Fibroblast of lung (primary cell): ENCODE results near the gene SDF2L1. TPM values are rescaled to one million over a fixed set of nuclear protein-coding genes. Genes with fewer than 3 reads are reported as not detected.

Source experiments
- DNase-seq, 2 donors: peaks; one replicate each; pipeline versions ENCODE4 v3.0.0 to v3.0.0-alpha.2; 2010; ENCODE audit warnings: low read depth in 2 of 2
- H2AFZ ChIP-seq: 2 replicates; pipeline ENCODE4 v1.5.1; 2012; ENCODE audit warnings: low read length, control low read depth, inconsistent platforms
- H3K27ac ChIP-seq: 2 replicates; pipeline ENCODE4 v1.5.1; 2011; ENCODE audit warnings: low read length, control low read depth; ENCODE audit not compliant: insufficient read depth
- H3K27me3 ChIP-seq: 2 replicates; pipeline ENCODE4 v1.5.1; 2011; ENCODE audit warnings: mild to moderate bottlenecking, low read length; ENCODE audit not compliant: control insufficient read depth, insufficient read depth
- H3K36me3 ChIP-seq: 2 replicates; pipeline ENCODE4 v1.5.1; 2011; ENCODE audit warnings: low read length; ENCODE audit not compliant: control insufficient read depth, insufficient read depth
- H3K4me1 ChIP-seq: 2 replicates; pipeline ENCODE4 v1.5.1; 2011; ENCODE audit warnings: low read length; ENCODE audit not compliant: control insufficient read depth, insufficient read depth; ENCODE audit errors: extremely low read depth
- H3K4me2 ChIP-seq: 2 replicates; pipeline ENCODE4 v1.5.1; 2011; ENCODE audit warnings: low read length, control low read depth; ENCODE audit not compliant: insufficient read depth; ENCODE audit errors: extremely low read depth
- H3K4me3 ChIP-seq, 4 experiments: fragments of 200-600 bp in 1 of 4; sonication (generic) in 1 of 4; replicated peaks in 1 of 4; 2 replicates each; pipeline ENCODE4 v1.5.1; 2011 to 2016; ENCODE audit warnings: low read length in 4 of 4, low read depth in 3 of 4, mild to moderate bottlenecking in 3 of 4, control low read depth in 2 of 4, inconsistent platforms in 1 of 4, mixed read lengths in 1 of 4; ENCODE audit not compliant: insufficient read depth in 1 of 4; ENCODE audit errors: control extremely low read depth in 1 of 4
- H3K79me2 ChIP-seq: 2 replicates; pipeline ENCODE4 v1.5.1; 2012; ENCODE audit warnings: mild to moderate bottlenecking, low read length, inconsistent platforms; ENCODE audit not compliant: control insufficient read depth, insufficient read depth
- H3K9ac ChIP-seq: 2 replicates; pipeline ENCODE4 v1.5.1; 2011; ENCODE audit warnings: mild to moderate bottlenecking, low read length, control low read depth; ENCODE audit not compliant: insufficient read depth
- H3K9me3 ChIP-seq: 2 replicates; pipeline ENCODE4 v1.5.1; 2012; ENCODE audit warnings: low read depth, low read length; ENCODE audit not compliant: control insufficient read depth, insufficient read depth
- H4K20me1 ChIP-seq: 2 replicates; pipeline ENCODE4 v1.5.1; 2011; ENCODE audit warnings: low read length; ENCODE audit not compliant: control insufficient read depth, insufficient read depth; ENCODE audit errors: extremely low read depth
- CTCF ChIP-seq, 2 donors: IDR thresholded peaks in 1 of 2; conservative IDR thresholded peaks in 1 of 2; 1 replicate in 1 of 2; 2 replicates in 1 of 2; pipeline ENCODE4 v1.5.1; 2011 to 2012; ENCODE audit warnings: low read length in 2 of 2, control low read depth in 1 of 2, inconsistent platforms in 1 of 2, low read depth in 1 of 2, mild to moderate bottlenecking in 1 of 2
- EZH2 ChIP-seq: IDR thresholded peaks from 2 replicates; pipeline ENCODE4 v1.5.1; 2012; ENCODE audit warnings: low read length, control low read depth, mild to moderate bottlenecking; ENCODE audit errors: missing control alignments
- polyA plus RNA-seq, 2 donors: library from polyadenylated mRNA; depleted of rRNA in 1 of 2; stranded (reverse) in 1 of 2; unstranded in 1 of 2; fragments of >200 nt; gene quantifications; 2 replicates each; pipeline ENCODE4 v1.2.1, GENCODE V29; 2011 to 2012; ENCODE audit warnings: missing spikeins in 1 of 2
- total RNA-seq: library from RNA; depleted of rRNA; stranded (reverse); fragments of >200 nt; gene quantifications from 2 replicates; pipeline ENCODE4 v1.2.1, GENCODE V29; 2014

Gene SDF2L1
- total and polyA plus RNA-seq, 2 donors (not counting 1 experiment from before 2014, with no cell fraction given) = 12.0 to 13.2 TPM

GRCh38 chr22:21632931-21633330, 9.2 kb upstream of the SDF2L1 start:
- Histone ChIP-seq H2AFZ (no peak overlapping the region), H4K20me1 (no peaks in the 10 kb centered on the region), H3K4me2 (no peak overlapping the region), H3K79me2 (peaks cover 5% of the 10 kb centered on the region), H3K27ac (no peak overlapping the region), H3K9me3 (no peaks in the 10 kb centered on the region), H3K9ac (no peak overlapping the region), H3K27me3 (no peaks in the 10 kb centered on the region), H3K4me1 (no peaks in the 10 kb centered on the region), H3K36me3 (peaks cover 3% of the 10 kb centered on the region), H3K4me3 (no peak overlapping the region)
- no peak for DNase-seq
- TF ChIP-seq CTCF (conservative IDR thresholded peaks at IDR 0.05 in 1 of 2, IDR thresholded peaks at IDR 0.05 in 1 of 2; ENCODE audit: low read depth in 1 of 2, low read length in 2 of 2) (no peak), EZH2 (no peak)

DNA sequence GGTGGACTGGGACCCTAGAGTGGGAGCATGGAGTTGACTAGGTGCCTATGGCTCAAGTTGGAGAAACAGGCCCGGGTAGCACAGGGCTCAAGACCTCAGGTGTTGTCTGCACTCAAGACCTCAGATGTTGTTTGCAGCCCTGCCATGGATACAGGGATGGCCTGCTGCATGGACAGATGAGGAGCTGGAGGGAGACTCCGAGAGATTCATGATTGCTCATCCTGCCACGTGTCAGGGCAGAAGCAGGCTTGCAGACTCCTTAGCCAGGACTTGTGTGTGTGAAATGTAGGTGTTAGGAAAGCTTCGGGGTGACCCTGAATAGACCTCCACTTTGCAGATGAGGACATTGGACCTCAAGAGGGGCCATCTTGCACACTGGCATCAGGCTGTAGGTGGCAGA, 8.6 kb upstream of the SDF2L1 start:
- DNase-seq = no peak
- no peak overlapping the region for H3K4me2 ChIP-seq
- H3K4me1 ChIP-seq = no peaks in the 10 kb centered on the region

GRCh38 chr22:21634081-21634480, 8.0 kb upstream of the SDF2L1 start:
- H3K9ac ChIP-seq = no peak overlapping the region
- no peaks in the 10 kb centered on the region for H3K27me3 ChIP-seq
- no peaks in the 10 kb centered on the region for H3K36me3 ChIP-seq
- no peak overlapping the region for H3K4me3 ChIP-seq
- H3K9me3 ChIP-seq = no peaks in the 10 kb centered on the region
- H3K79me2 ChIP-seq = peaks cover 3% of the 10 kb centered on the region
- DNase-seq = no peak
- H3K27ac ChIP-seq = no peak overlapping the region
- H4K20me1 ChIP-seq = no peaks in the 10 kb centered on the region
- no peak overlapping the region for H3K4me2 ChIP-seq
- no peak overlapping the region for H2AFZ ChIP-seq
- TF ChIP-seq EZH2 = no peak
- TF ChIP-seq CTCF (conservative IDR thresholded peaks at IDR 0.05 in 1 of 2, IDR thresholded peaks at IDR 0.05 in 1 of 2; ENCODE audit: low read depth in 1 of 2, low read length in 2 of 2) = no peak
- no peaks in the 10 kb centered on the region for H3K4me1 ChIP-seq

More for the DNA sequence above, 8.6 kb upstream of the SDF2L1 start:
- Histone ChIP-seq H3K27ac (no peak overlapping the region), H3K79me2 (peaks cover 5% of the 10 kb centered on the region), H3K36me3 (peaks cover under 1% of the 10 kb centered on the region), H4K20me1 (no peaks in the 10 kb centered on the region), H3K4me3 (no peak overlapping the region), H3K9me3 (no peaks in the 10 kb centered on the region), H2AFZ (no peak overlapping the region), H3K9ac (no peak overlapping the region), H3K27me3 (no peaks in the 10 kb centered on the region)
- TF ChIP-seq CTCF (conservative IDR thresholded peaks at IDR 0.05 in 1 of 2, IDR thresholded peaks at IDR 0.05 in 1 of 2; ENCODE audit: low read depth in 1 of 2, low read length in 2 of 2) (no peak), EZH2 (no peak)
